ENCODE results near the gene P2RX1. TPM values are rescaled to one million over a fixed set of nuclear protein-coding genes. Genes with fewer than 3 reads are reported as not detected.
A peak's percentile ranks its signal among the peaks of the same experiment; 100 is the strongest.

P2RX1 gene
- total and polyA plus RNA-seq, 2 experiments from 2014 or later, result 3.2 to 3.6 TPM

- H3K9me3 ChIP-seq (ENCODE audit: low read depth), result no peaks in the 10 kb centered on the region
- no peak overlapping the region for H3K4me3 ChIP-seq
- peaks cover 22% of the 10 kb centered on the region for H3K4me1 ChIP-seq (ENCODE audit: low read depth)
- H3K36me3 ChIP-seq, result no peaks in the 10 kb centered on the region
- no peak for DNase-seq (ENCODE audit: low read depth in 1 of 2, low spot score in 1 of 2)
- no peak for TF ChIP-seq CTCF (IDR thresholded peaks at IDR 0.05; ENCODE audit: low read depth, low read length)
- no peak overlapping the region for H3K27ac ChIP-seq
- peaks cover 8% of the 10 kb centered on the region for H3K27me3 ChIP-seq
These were observed 25.4 kb downstream of the P2RX1 start for GRCh38 chr17:3890878-3891219.

DNA sequence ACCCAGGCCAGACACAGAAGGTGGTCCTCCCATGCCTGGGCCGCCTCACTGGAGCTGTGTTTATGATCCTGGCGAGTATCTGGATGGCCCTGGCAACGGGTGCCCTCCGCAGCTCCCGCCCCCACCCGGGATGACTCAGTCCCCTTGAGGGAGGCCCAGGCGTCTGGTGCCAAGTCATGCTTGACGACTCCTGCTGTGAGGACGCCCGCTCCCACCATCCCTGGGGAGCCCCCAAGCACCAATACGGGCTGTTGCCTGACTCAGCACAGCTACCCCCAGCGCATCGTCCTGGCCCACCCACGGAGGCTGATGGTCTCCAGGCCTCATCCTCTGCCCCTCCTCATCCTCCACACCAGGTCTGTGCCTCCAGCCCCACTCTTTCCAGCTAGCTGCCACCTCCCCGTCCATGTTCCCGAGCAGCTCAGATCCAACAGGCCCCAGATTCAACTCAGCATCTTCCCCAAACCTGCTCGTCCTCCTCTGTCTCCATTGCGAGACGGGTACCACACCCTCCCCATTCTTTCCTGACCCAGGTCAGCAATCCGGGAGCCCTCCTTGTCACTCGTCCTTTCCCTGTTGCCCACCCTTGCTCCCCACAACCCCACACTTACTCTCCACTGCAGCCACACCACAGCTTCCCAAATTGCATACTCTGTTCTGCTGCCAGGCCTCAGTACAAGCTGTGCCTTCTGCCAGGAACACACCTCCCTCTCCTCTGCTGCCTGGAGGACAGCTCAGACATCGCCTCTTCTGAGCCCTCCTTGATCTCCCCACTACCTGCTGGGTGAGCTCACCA is 26.0 kb downstream of the P2RX1 start:
- Histone ChIP-seq H3K4me1 (ENCODE audit: low read depth) (peaks cover 22% of the 10 kb centered on the region), H3K9me3 (ENCODE audit: low read depth) (no peaks in the 10 kb centered on the region), H3K27me3 (peaks cover 8% of the 10 kb centered on the region), H3K36me3 (no peaks in the 10 kb centered on the region), H3K27ac (no peak overlapping the region), H3K4me3 (no peak overlapping the region)
- DNase-seq (ENCODE audit: low read depth in 1 of 2, low spot score in 1 of 2), result peak in 1 of 2 donors; percentile 83
- no peak for TF ChIP-seq CTCF (IDR thresholded peaks at IDR 0.05; ENCODE audit: low read depth, low read length)

GRCh38 chr17:3889325-3890012 is 26.8 kb downstream of the P2RX1 start:
- H3K27ac ChIP-seq, result no peak overlapping the region

DNA sequence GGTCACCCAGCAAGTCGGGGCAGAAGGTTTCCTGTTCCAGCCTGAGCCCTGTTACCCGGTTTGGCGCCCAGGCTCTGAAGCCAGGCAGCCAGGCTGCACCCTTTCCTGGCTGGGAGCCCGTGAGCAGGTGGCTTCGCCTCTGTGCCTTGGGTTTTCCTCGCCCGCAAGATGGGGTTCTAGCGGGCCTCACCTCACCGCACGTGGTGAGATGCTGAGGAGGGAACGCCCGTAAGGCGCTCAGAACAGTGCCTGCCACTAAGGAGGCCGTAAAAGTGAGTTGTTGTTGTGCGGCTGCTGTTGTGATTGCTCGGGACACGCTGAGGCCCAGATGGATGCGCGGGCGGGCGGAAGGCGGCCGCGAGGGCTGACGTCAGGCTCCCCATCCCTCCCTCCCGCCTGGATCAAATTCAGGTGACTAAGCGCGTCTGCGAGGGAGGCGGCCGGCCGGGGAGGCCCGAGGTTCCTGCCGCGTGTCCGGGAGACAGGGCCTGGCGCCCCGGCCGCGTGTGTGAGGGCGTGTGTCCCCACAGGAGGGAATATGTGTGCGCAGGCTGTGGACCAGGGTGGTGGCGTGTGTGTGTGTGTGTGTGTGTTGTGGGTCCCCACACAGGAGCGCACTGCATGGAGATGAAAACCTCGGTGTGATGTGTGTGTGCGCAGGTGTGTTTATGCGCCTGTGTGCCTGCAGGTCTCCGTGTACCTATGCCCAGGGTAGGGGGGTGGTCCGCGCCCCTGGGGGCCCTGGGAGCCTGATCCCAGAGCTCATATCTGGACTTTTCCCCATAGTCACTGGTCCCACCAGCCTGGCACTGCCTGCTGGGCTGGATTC is 27.7 kb downstream of the P2RX1 start:
- peak in 1 of 2 donors; percentile 94 for DNase-seq (ENCODE audit: low read depth in 1 of 2, low spot score in 1 of 2)
- H3K4me3 ChIP-seq, result no peak overlapping the region

More at GRCh38 chr17:3889325-3890012, 26.8 kb downstream of the P2RX1 start:
- peaks cover 8% of the 10 kb centered on the region for H3K27me3 ChIP-seq
- no peak for TF ChIP-seq CTCF (IDR thresholded peaks at IDR 0.05; ENCODE audit: low read depth, low read length)
- H3K9me3 ChIP-seq (ENCODE audit: low read depth), result no peaks in the 10 kb centered on the region
- H3K4me1 ChIP-seq (ENCODE audit: low read depth), result peaks cover 14% of the 10 kb centered on the region
- H3K4me3 ChIP-seq, result no peak overlapping the region
- H3K36me3 ChIP-seq, result no peaks in the 10 kb centered on the region
- no peak for DNase-seq (ENCODE audit: low read depth in 1 of 2, low spot score in 1 of 2)

More for the DNA sequence above, 27.7 kb downstream of the P2RX1 start:
- Histone ChIP-seq H3K36me3 (no peaks in the 10 kb centered on the region), H3K4me1 (ENCODE audit: low read depth) (peaks cover 9% of the 10 kb centered on the region), H3K9me3 (ENCODE audit: low read depth) (no peaks in the 10 kb centered on the region), H3K27ac (no peak overlapping the region), H3K27me3 (peaks cover 8% of the 10 kb centered on the region)
- no peak for TF ChIP-seq CTCF (IDR thresholded peaks at IDR 0.05; ENCODE audit: low read depth, low read length)
